ENCODE data around the gene RHNO1.

DNA sequence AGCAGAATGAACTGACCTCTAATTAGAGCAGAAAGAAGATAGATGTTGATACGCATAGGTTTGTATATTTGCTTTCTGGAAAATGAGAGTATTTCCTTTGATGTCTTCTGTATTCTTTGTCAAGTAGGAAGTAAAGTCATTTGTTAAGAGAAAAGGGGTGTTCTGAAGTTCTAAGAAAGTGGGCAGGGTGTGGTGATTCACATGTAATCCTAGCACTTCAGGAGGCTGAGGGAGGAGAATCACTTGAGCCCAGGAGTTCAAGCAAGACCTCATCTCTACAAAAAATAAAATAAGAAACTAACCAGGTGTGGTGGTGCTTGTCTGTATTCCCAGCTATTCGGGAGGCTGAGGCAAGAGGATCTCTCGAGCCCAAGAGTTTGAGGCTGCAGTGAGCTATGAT lies 2.8 kb downstream of the RHNO1 start:
- TF ChIP-seq ZNF335 (CRISPR knock-in tag; IDR thresholded peaks at IDR 0.05) (no peak), ZNF549 (CRISPR knock-in tag; IDR thresholded peaks at IDR 0.05) (no peak), POLR2AphosphoS5 (IDR thresholded peaks at IDR 0.05; ENCODE audit: low read depth, low read length) (no peak), BCL6 (CRISPR knock-in tag; IDR thresholded peaks at IDR 0.05) (no peak), ZNF451 (CRISPR knock-in tag; IDR thresholded peaks at IDR 0.05) (no peak), SP1 (IDR thresholded peaks at IDR 0.05) (no peak), SP1 (CRISPR knock-in tag; IDR thresholded peaks at IDR 0.05) (no peak), ZNF124 (CRISPR knock-in tag; IDR thresholded peaks at IDR 0.05) (no peak)
- TF ChIP-seq, protein P1, sequence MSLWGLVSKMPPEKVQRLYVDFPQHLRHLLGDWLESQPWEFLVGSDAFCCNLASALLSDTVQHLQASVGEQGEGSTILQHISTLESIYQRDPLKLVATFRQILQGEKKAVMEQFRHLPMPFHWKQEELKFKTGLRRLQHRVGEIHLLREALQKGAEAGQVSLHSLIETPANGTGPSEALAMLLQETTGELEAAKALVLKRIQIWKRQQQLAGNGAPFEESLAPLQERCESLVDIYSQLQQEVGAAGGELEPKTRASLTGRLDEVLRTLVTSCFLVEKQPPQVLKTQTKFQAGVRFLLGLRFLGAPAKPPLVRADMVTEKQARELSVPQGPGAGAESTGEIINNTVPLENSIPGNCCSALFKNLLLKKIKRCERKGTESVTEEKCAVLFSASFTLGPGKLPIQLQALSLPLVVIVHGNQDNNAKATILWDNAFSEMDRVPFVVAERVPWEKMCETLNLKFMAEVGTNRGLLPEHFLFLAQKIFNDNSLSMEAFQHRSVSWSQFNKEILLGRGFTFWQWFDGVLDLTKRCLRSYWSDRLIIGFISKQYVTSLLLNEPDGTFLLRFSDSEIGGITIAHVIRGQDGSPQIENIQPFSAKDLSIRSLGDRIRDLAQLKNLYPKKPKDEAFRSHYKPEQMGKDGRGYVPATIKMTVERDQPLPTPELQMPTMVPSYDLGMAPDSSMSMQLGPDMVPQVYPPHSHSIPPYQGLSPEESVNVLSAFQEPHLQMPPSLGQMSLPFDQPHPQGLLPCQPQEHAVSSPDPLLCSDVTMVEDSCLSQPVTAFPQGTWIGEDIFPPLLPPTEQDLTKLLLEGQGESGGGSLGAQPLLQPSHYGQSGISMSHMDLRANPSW (CRISPR knock-in tag; IDR thresholded peaks at IDR 0.05; ENCODE audit: borderline replicate concordance): no peak
- TF ChIP-seq, protein P2, sequence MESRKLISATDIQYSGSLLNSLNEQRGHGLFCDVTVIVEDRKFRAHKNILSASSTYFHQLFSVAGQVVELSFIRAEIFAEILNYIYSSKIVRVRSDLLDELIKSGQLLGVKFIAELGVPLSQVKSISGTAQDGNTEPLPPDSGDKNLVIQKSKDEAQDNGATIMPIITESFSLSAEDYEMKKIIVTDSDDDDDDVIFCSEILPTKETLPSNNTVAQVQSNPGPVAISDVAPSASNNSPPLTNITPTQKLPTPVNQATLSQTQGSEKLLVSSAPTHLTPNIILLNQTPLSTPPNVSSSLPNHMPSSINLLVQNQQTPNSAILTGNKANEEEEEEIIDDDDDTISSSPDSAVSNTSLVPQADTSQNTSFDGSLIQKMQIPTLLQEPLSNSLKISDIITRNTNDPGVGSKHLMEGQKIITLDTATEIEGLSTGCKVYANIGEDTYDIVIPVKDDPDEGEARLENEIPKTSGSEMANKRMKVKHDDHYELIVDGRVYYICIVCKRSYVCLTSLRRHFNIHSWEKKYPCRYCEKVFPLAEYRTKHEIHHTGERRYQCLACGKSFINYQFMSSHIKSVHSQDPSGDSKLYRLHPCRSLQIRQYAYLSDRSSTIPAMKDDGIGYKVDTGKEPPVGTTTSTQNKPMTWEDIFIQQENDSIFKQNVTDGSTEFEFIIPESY (CRISPR knock-in tag; IDR thresholded peaks at IDR 0.05): no peak
- TF ChIP-seq, protein P3, sequence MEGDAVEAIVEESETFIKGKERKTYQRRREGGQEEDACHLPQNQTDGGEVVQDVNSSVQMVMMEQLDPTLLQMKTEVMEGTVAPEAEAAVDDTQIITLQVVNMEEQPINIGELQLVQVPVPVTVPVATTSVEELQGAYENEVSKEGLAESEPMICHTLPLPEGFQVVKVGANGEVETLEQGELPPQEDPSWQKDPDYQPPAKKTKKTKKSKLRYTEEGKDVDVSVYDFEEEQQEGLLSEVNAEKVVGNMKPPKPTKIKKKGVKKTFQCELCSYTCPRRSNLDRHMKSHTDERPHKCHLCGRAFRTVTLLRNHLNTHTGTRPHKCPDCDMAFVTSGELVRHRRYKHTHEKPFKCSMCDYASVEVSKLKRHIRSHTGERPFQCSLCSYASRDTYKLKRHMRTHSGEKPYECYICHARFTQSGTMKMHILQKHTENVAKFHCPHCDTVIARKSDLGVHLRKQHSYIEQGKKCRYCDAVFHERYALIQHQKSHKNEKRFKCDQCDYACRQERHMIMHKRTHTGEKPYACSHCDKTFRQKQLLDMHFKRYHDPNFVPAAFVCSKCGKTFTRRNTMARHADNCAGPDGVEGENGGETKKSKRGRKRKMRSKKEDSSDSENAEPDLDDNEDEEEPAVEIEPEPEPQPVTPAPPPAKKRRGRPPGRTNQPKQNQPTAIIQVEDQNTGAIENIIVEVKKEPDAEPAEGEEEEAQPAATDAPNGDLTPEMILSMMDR (CRISPR knock-in tag; IDR thresholded peaks at IDR 0.05): no peak
